Body of pancreas (tissue), 4 donors: ENCODE results near the gene ZNF513.
A peak's percentile ranks its signal among the peaks of the same experiment; 100 is the strongest.

Experiments used
- CTCF ChIP-seq, 7 experiments: fragments of 450-650 bp in 4 of 7; fragments of 200-600 bp in 3 of 7; sonication (generic) in 3 of 7; IDR thresholded peaks; one replicate each; pipeline ENCODE4 v1.5.1; 2016 to 2019; ENCODE audit warnings: antibody characterized with exemption in 7 of 7
- POLR2A ChIP-seq, 3 donors: fragments of 450-650 bp; IDR thresholded peaks; one replicate each; pipeline ENCODE4 v1.6.1; 2016; ENCODE audit warnings: antibody characterized with exemption in 3 of 3, mild to moderate bottlenecking in 2 of 3

- TF ChIP-seq CTCF (IDR thresholded peaks at IDR 0.05) (peak in 1 of 7 experiments; percentile 5), POLR2A (IDR thresholded peaks at IDR 0.05) (peak; percentile 51 to 88 (median 83))
These were observed at the start of gene ZNF513 for GRCh38 chr2:27380626-27381545.
